ENCODE data around the gene TBC1D2B. TPM values are rescaled to one million over a fixed set of nuclear protein-coding genes. Genes with fewer than 3 reads are reported as not detected.
A peak's percentile ranks its signal among the peaks of the same experiment; 100 is the strongest.

Gene TBC1D2B
- total RNA-seq (10 to 100 TPM; 16.1 to 35.8 (median 27.0) TPM), polyA plus RNA-seq (10 to 100 TPM; 13.4 to 13.8 TPM)

GRCh38 chr15:78077053-78077870 is at the start of gene TBC1D2B:
TBC1D2B (minus strand) TSS chr15:78077711; CDS start chr15:78077652, 59 bp downstream.
- no peak for TF ChIP-seq CTCF (IDR thresholded peaks at IDR 0.05)
- Histone ChIP-seq H3K4me1 (peaks cover 0 to 19% (median 13%) of the 10 kb centered on the region in 3 donors), H3K27me3 (no peaks in the 10 kb centered on the region), H3K4me3 (peak within 1 kb of the TSS; percentile 72 to 89 (median 81)), H3K9me3 (no peaks in the 10 kb centered on the region), H3K27ac (peak within 1 kb of the TSS; percentile 84 to 91 (median 88)), H3K36me3 (no peaks in the 10 kb centered on the region)
- FAIRE-seq (no peak), ATAC-seq (peak; percentile 70 to 77 (median 76)), DNase-seq (peak; percentile 61 to 88 (median 74))
- 0 to 2% methylated on average over 38 to 104 of the region's 104 CpGs for WGBS, 2 donors
- intact Hi-C loops (cut with DNase I), result loop anchor here in 1 of 3 donors (10.0 kb wide), 1 partner anchor 52 kb away; no protein-coding TSS in a partner anchor

- ATAC-seq, result no peak
- no peaks in the 10 kb centered on the region for H3K9me3 ChIP-seq
- no peak overlapping the region for H3K27ac ChIP-seq
- H3K27me3 ChIP-seq, result no peaks in the 10 kb centered on the region
- no peaks in the 10 kb centered on the region for H3K4me1 ChIP-seq
- FAIRE-seq, result no peak
- no peaks in the 10 kb centered on the region for H3K36me3 ChIP-seq
- intact Hi-C loops (cut with DNase I), result loop anchor here in 1 of 3 donors (10.0 kb wide), 1 partner anchor 70 kb away; no protein-coding TSS in a partner anchor
- WGBS, 2 donors, result 80 to 88% methylated on average over 3 of the region's 3 CpGs
- no peak for DNase-seq
- no peak for TF ChIP-seq CTCF (IDR thresholded peaks at IDR 0.05)
- H3K4me3 ChIP-seq, result no peak overlapping the region
Measured at GRCh38 chr15:78125267-78125666, 47.8 kb upstream of the TBC1D2B start.

GRCh38 chr15:78120523-78120922 is 43.0 kb upstream of the TBC1D2B start:
- Histone ChIP-seq H3K4me1 (no peaks in the 10 kb centered on the region), H3K27ac (no peak overlapping the region), H3K4me3 (no peak overlapping the region), H3K27me3 (no peaks in the 10 kb centered on the region), H3K9me3 (no peaks in the 10 kb centered on the region), H3K36me3 (no peaks in the 10 kb centered on the region)
- no peak for TF ChIP-seq CTCF (IDR thresholded peaks at IDR 0.05)
- DNase-seq, result no peak
- ATAC-seq, result no peak
- intact Hi-C loops (cut with DNase I), result loop anchor here in 1 of 3 donors (10.0 kb wide), 1 partner anchor 74 kb away; no protein-coding TSS in a partner anchor
- no peak for FAIRE-seq
- 83 to 87% methylated on average over 5 of the region's 5 CpGs for WGBS, 2 donors

GRCh38 chr15:78112551-78112950 is 35.0 kb upstream of the TBC1D2B start:
- Histone ChIP-seq H3K27me3 (no peaks in the 10 kb centered on the region), H3K27ac (no peak overlapping the region), H3K4me3 (no peak overlapping the region), H3K9me3 (no peaks in the 10 kb centered on the region), H3K36me3 (no peaks in the 10 kb centered on the region), H3K4me1 (no peaks in the 10 kb centered on the region)
- FAIRE-seq (no peak), DNase-seq (no peak), ATAC-seq (no peak)
- intact Hi-C loops (cut with DNase I), result loop anchor here in 1 of 3 donors (5.0 kb wide), 2 partner anchors 85 to 130 kb away; no protein-coding TSS in a partner anchor
- TF ChIP-seq CTCF (IDR thresholded peaks at IDR 0.05), result no peak
- WGBS, 2 donors, result 53 to 59% methylated on average over 3 of the region's 3 CpGs
